K562 (cell line): ENCODE results near the gene VPS13C. TPM values are rescaled to one million over a fixed set of nuclear protein-coding genes. Genes with fewer than 3 reads are reported as not detected.

Source experiments
- ATAC-seq: fragments of 200-7000 bp; cut with Tn5 transposase; 3 replicates; pipeline ENCODE4 v1.9.1; 2020; ENCODE audit warnings: moderate library complexity
- BruUV-seq: library from RNA; stranded (reverse); fragments of 400-500 nt; replicated peaks from 2 replicates; lab custom pipeline; 2021; lab: Mats Ljungman, UMichigan
- CTCF ChIA-PET: fragments of 300-600 bp; formaldehyde crosslinking; extraction: SDS; loops from one replicate; lab custom pipeline; 2021; ENCODE audit warnings: low intra/inter-chr PET ratio; lab: Yijun Ruan, JAX
- POLR2A ChIA-PET: fragments of 300-600, 350-650 bp; sonication (Branson Sonifier 250); formaldehyde crosslinking; extraction: SDS; loops from one replicate; lab custom pipeline; 2021; ENCODE audit warnings: antibody characterized with exemption, inconsistent platforms; lab: Yijun Ruan, JAX
- DNase-seq, 4 experiments: peaks; one replicate each; pipeline versions ENCODE4 v3.0.0 to v3.0.0-alpha.2; 2011 to 2018; ENCODE audit warnings: low spot score in 3 of 4, mixed read lengths in 3 of 4; ENCODE audit errors: extremely low read depth in 1 of 4
- FAIRE-seq: peaks from 2 replicates; lab custom pipeline; 2011; peaks lifted over from hg19 to GRCh38; lab: Jason Lieb, UNC
- H2AFZ ChIP-seq: 2 replicates; pipeline ENCODE4 v1.6.0; 2011; ENCODE audit warnings: low read depth, low read length, control low read depth, inconsistent platforms
- H3K27ac ChIP-seq: fragments of 200-600 bp; 3 replicates; pipeline ENCODE4 v1.8.0; 2011; ENCODE audit warnings: low read depth, mild to moderate bottlenecking, control low read depth, inconsistent platforms, low read length, moderate library complexity, mixed read lengths; ENCODE audit errors: extremely low read depth
- H3K27me3 ChIP-seq, 2 experiments: fragments of 300-600 bp in 1 of 2; 2 replicates in 1 of 2; 3 replicates in 1 of 2; pipeline versions ENCODE4 v1.6.0 to v1.8.0; 2011; ENCODE audit warnings: inconsistent platforms in 2 of 2, low read length in 2 of 2, mild to moderate bottlenecking in 1 of 2, mixed read lengths in 1 of 2, moderate library complexity in 1 of 2; ENCODE audit not compliant: control insufficient read depth in 2 of 2, insufficient read depth in 2 of 2
- H3K36me3 ChIP-seq: fragments of 300-600 bp; 3 replicates; pipeline ENCODE4 v1.8.0; 2011; ENCODE audit warnings: mild to moderate bottlenecking, low read length, inconsistent platforms; ENCODE audit not compliant: control insufficient read depth, insufficient read depth
- H3K4me1 ChIP-seq, 2 experiments: fragments of 200-600 bp in 1 of 2; replicated peaks in 1 of 2; 2 replicates in 1 of 2; 3 replicates in 1 of 2; pipeline versions ENCODE4 v1.5.1 to v1.8.0; 2011; ENCODE audit warnings: inconsistent platforms in 2 of 2, low read length in 2 of 2, mild to moderate bottlenecking in 1 of 2, mixed read lengths in 1 of 2, moderate library complexity in 1 of 2; ENCODE audit not compliant: control insufficient read depth in 2 of 2, insufficient read depth in 2 of 2
- H3K4me2 ChIP-seq: 2 replicates; pipeline ENCODE4 v1.6.1; 2011; ENCODE audit warnings: low read length, control low read depth, inconsistent platforms, mixed read lengths; ENCODE audit not compliant: insufficient read depth
- H3K4me3 ChIP-seq: fragments of 200-600 bp; sonication (generic), shearing (Covaris generic); 2 replicates; pipeline ENCODE4 v1.5.1; 2016; ENCODE audit warnings: control low read depth, inconsistent platforms
- H3K79me2 ChIP-seq: fragments of 200-600 bp; 3 replicates; pipeline ENCODE4 v1.8.0; 2011; ENCODE audit warnings: low read length, inconsistent platforms; ENCODE audit not compliant: control insufficient read depth, insufficient read depth
- H3K9ac ChIP-seq, 2 experiments: 2 replicates each; pipeline versions ENCODE4 v1.6.0 to v1.6.1; 2011; ENCODE audit warnings: low read depth in 2 of 2, low read length in 2 of 2, control low read depth in 1 of 2, inconsistent platforms in 1 of 2, mild to moderate bottlenecking in 1 of 2, mixed read lengths in 1 of 2; ENCODE audit not compliant: insufficient read depth in 1 of 2
- H3K9me1 ChIP-seq: one replicate; pipeline ENCODE4 v1.6.0; 2011; ENCODE audit warnings: inconsistent platforms, mild to moderate bottlenecking, low read length, moderate library complexity; ENCODE audit not compliant: control insufficient read depth, insufficient read depth
- H3K9me3 ChIP-seq: replicated peaks from 2 replicates; pipeline ENCODE4 v1.5.1; 2011; ENCODE audit warnings: low read depth, low read length, inconsistent platforms; ENCODE audit not compliant: control insufficient read depth, insufficient read depth
- H4K20me1 ChIP-seq: replicated peaks from 2 replicates; pipeline ENCODE4 v1.6.1; 2011; ENCODE audit warnings: low read length, inconsistent platforms, mixed read lengths; ENCODE audit not compliant: control insufficient read depth, insufficient read depth
- BRD4 ChIP-seq: fragments of 200-600 bp; sonication (generic); IDR thresholded peaks from 2 replicates; pipeline ENCODE4 v1.6.1; 2017; ENCODE audit warnings: inconsistent platforms
- FOSL1 ChIP-seq: fragments of 200-800 bp; sonication (Bioruptor generic); conservative IDR thresholded peaks from 2 replicates; pipeline ENCODE4 v1.6.1; 2016; ENCODE audit warnings: missing genetic modification characterization, missing compliant biosample characterization
- KDM5B ChIP-seq: fragments of 200-600 bp; sonication (generic); IDR thresholded peaks from 2 replicates; pipeline ENCODE4 v1.6.1; 2012; ENCODE audit warnings: low read depth, mild to moderate bottlenecking, moderate library complexity, low read length, control low read depth, inconsistent platforms; ENCODE audit not compliant: insufficient replicate concordance
- RBM15 ChIP-seq: fragments of 200-400 bp; formaldehyde crosslinking; IDR thresholded peaks from 2 replicates; pipeline ENCODE4 v1.6.1; 2018; ENCODE audit warnings: mild to moderate bottlenecking, low read length, moderate library complexity; ENCODE audit not compliant: insufficient read depth
- TFAM ChIP-seq: fragments of 250-450 bp; sonication (Bioruptor Pico); conservative IDR thresholded peaks from 2 replicates; pipeline ENCODE4 v1.5.0; 2021; ENCODE audit warnings: mild to moderate bottlenecking, moderate library complexity
- ZBTB17 ChIP-seq: fragments of 450-650 bp; formaldehyde crosslinking; IDR thresholded peaks from 2 replicates; pipeline ENCODE4 v1.4.0; 2020; ENCODE audit warnings: mild to moderate bottlenecking
- ZNF384 ChIP-seq: IDR thresholded peaks from 2 replicates; pipeline ENCODE4 v1.6.1; 2012; ENCODE audit warnings: low read depth, low read length, improper control_type of control experiment
- WGBS: fragments of 100-300 bp; shearing (Covaris generic); methylation state at CpG from one replicate; pipeline ENCODE4 v1.1.6; 2016; ENCODE audit warnings: low coverage, mixed read lengths; ENCODE audit not compliant: insufficient coverage; ENCODE audit errors: missing lambda C conversion rate; 5-methylcytosine and 5-hydroxymethylcytosine counted together
- in situ Hi-C: fragments of 300-500 bp; cut with MboI; formaldehyde crosslinking; loops from 4 replicates; pipeline ENCODE4 v1.15.0; 2018; ENCODE audit warnings: inconsistent platforms, mixed read lengths
- intact Hi-C: fragments of 100-400 bp; cut with micrococcal nuclease; formaldehyde crosslinking; loops from 2 replicates; pipeline ENCODE4 v1.14.2; 2022
- polyA plus RNA-seq, 8 experiments: library from polyadenylated mRNA; depleted of rRNA in 4 of 8; stranded (reverse) in 5 of 8; unstranded in 3 of 8; fragments of >200 nt; fragmentation: Nextera tagmentation in 2 of 8; fragmentation: Illumina TruSeq in 1 of 8; extraction: Ambion mirVana in 2 of 8; extraction: Trizol in 1 of 8; gene quantifications; 2 replicates each; pipeline versions ENCODE4 v1.2.1 to v1.2.3, GENCODE V29; 2011 to 2014; ENCODE audit warnings: inconsistent platforms in 1 of 8, missing spikeins in 1 of 8
- total RNA-seq, 7 experiments: library from RNA; depleted of rRNA in 6 of 7; stranded (reverse); fragments of >200 nt in 6 of 7; fragmentation: Illumina TruSeq in 2 of 7; extraction: Trizol in 2 of 7; gene quantifications; 2 replicates each; pipeline versions ENCODE4 v1.2.1 to v1.2.3, GENCODE V29; 2011 to 2021; ENCODE audit warnings: low replicate concordance in 1 of 7
- TF ChIP-seq, protein P1 (sequence below): sonication (generic); formaldehyde crosslinking; IDR thresholded peaks from 2 replicates; pipeline ENCODE4 v1.8.0; 2022; ENCODE audit warnings: mild to moderate bottlenecking, missing genetic modification reagents, borderline replicate concordance
- TF ChIP-seq, protein P2 (sequence below): fragments of 450-650 bp; IDR thresholded peaks from 2 replicates; pipeline ENCODE4 v1.6.1; 2016; ENCODE audit warnings: low read depth, mild to moderate bottlenecking, moderate library complexity
- TF ChIP-seq, protein P3 (sequence below): fragments of 200-400 bp; formaldehyde crosslinking; IDR thresholded peaks from 2 replicates; pipeline ENCODE4 v1.6.1; 2017; ENCODE audit warnings: mild to moderate bottlenecking, low read depth, low read length, moderate library complexity

The VPS13C gene
- total and polyA plus RNA-seq, 9 of the 15 experiments (the other 6 are each of a cell fraction or from before 2014, with no cell fraction given), result 5.2 to 32.3 (median 15.7) TPM

DNA sequence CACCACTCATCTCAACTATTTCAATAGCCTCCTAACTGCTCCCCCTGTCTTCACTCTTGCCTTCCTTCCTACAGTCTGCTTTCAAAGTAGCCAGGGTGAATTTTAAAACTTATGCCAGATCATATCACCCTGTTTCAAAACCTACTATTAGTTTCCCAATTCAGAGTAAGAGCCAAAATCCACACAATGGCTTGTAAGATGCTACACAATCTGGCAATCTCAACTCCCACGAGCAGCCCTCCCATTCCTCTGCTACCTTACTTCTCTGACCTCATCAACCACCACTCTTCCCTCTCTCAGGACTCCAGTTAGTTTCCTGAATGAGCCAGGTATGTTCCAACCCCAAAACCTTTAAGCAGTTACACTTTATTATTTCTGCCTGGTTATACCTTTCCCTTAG is 62.5 kb downstream of the VPS13C start:
- H3K27ac ChIP-seq, result no peak overlapping the region
- no peaks in the 10 kb centered on the region for H3K4me1 ChIP-seq
- WGBS, result 20% methylated on average over 1 of the region's 1 CpG
- POLR2A ChIA-PET, result no interaction called here
- no peaks in the 10 kb centered on the region for H3K9me3 ChIP-seq
- no peaks in the 10 kb centered on the region for H3K27me3 ChIP-seq
- BruUV-seq, result no TSS peak
- no peak for TF ChIP-seq KDM5B
- no peak for TF ChIP-seq BRD4
- TF ChIP-seq, protein P1, sequence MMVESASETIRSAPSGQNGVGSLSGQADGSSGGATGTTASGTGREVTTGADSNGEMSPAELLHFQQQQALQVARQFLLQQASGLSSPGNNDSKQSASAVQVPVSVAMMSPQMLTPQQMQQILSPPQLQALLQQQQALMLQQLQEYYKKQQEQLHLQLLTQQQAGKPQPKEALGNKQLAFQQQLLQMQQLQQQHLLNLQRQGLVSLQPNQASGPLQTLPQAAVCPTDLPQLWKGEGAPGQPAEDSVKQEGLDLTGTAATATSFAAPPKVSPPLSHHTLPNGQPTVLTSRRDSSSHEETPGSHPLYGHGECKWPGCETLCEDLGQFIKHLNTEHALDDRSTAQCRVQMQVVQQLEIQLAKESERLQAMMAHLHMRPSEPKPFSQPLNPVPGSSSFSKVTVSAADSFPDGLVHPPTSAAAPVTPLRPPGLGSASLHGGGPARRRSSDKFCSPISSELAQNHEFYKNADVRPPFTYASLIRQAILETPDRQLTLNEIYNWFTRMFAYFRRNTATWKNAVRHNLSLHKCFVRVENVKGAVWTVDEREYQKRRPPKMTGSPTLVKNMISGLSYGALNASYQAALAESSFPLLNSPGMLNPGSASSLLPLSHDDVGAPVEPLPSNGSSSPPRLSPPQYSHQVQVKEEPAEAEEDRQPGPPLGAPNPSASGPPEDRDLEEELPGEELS (CRISPR knock-in tag), result no peak
- no peak for TF ChIP-seq RBM15
- TF ChIP-seq, protein P2, sequence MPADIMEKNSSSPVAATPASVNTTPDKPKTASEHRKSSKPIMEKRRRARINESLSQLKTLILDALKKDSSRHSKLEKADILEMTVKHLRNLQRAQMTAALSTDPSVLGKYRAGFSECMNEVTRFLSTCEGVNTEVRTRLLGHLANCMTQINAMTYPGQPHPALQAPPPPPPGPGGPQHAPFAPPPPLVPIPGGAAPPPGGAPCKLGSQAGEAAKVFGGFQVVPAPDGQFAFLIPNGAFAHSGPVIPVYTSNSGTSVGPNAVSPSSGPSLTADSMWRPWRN, result no peak
- TF ChIP-seq FOSL1 (tag), result no peak
- no peak for TF ChIP-seq ZBTB17 (CRISPR knock-in tag)
- TF ChIP-seq ZNF384, result no peak
- TF ChIP-seq TFAM (CRISPR knock-in tag), result no peak
- TF ChIP-seq, protein P3, sequence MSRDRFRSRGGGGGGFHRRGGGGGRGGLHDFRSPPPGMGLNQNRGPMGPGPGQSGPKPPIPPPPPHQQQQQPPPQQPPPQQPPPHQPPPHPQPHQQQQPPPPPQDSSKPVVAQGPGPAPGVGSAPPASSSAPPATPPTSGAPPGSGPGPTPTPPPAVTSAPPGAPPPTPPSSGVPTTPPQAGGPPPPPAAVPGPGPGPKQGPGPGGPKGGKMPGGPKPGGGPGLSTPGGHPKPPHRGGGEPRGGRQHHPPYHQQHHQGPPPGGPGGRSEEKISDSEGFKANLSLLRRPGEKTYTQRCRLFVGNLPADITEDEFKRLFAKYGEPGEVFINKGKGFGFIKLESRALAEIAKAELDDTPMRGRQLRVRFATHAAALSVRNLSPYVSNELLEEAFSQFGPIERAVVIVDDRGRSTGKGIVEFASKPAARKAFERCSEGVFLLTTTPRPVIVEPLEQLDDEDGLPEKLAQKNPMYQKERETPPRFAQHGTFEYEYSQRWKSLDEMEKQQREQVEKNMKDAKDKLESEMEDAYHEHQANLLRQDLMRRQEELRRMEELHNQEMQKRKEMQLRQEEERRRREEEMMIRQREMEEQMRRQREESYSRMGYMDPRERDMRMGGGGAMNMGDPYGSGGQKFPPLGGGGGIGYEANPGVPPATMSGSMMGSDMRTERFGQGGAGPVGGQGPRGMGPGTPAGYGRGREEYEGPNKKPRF, result no peak
- CTCF ChIA-PET, result no interaction called here
- peaks cover 4% of the 10 kb centered on the region; the same call in 1 of the 3 replicates for H3K36me3 ChIP-seq
- no peaks in the 10 kb centered on the region for H3K9me1 ChIP-seq
- DNase-seq (no peak), FAIRE-seq (no peak), ATAC-seq (no peak; the same call in 2 of the 3 replicates)
- no peaks in the 10 kb centered on the region for H3K79me2 ChIP-seq
- in situ Hi-C loops, result no loop called here
- H3K4me2 ChIP-seq, result no peak overlapping the region
- no peak overlapping the region for H3K9ac ChIP-seq
- no peak overlapping the region for H3K4me3 ChIP-seq
- no peaks in the 10 kb centered on the region for H4K20me1 ChIP-seq
- no peak overlapping the region for H2AFZ ChIP-seq
- intact Hi-C loops, result no loop called here
